ENCODE measurements around the gene OR13C9.
"Not testable (repeated sequence)": the region's sequence is repeated elsewhere in the genome, so short reads cannot be mapped to it uniquely, and the experiment has no call there.

DNA sequence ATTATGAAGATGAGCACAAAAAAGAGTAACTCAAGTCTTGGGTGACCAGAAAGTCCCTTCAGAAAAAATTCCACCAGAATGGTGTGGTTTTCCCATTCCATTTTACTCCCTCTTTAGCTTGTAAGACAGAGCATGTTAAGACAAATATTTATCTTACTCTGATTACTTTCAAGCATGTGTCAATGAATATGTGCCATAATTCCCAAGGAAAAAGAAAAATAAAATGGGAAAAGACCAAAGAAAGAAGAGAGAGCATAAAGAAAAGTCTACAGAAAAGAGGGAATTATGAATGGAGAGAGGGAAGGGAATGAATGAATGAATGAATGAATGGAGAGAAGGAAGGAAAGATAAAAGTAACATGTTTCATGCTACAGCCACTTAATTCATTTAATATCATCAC is 18.7 kb downstream of the OR13C9 start, which contains the start of gene OR13C5:
- not testable (repeated sequence) for TF ChIP-seq CTCF (IDR thresholded peaks at IDR 0.05; ENCODE audit: poor library complexity, severe bottlenecking); EZH2 (IDR thresholded peaks at IDR 0.05; ENCODE audit: borderline replicate concordance, insufficient read depth, low read length, poor library complexity, severe bottlenecking)
